GM13976 (cell line): ENCODE measurements around the gene CAMK1.

Source experiments
- DNase-seq: peaks from one replicate; pipeline ENCODE4 v3.0.0; 2012; ENCODE audit warnings: low spot score
- in situ Hi-C: fragments of 300-500 bp; cut with MboI; formaldehyde crosslinking; loops from one replicate; pipeline ENCODE4 v1.12.0; 2022; ENCODE audit warnings: low sequenced_read_pairs, mixed read lengths, inconsistent platforms; ENCODE audit not compliant: unreplicated experiment
- TF ChIP-seq, protein P1 (sequence below): IDR thresholded peaks from 2 replicates; pipeline ENCODE4 v1.5.1; 2012; ENCODE audit warnings: borderline replicate concordance, mild to moderate bottlenecking; ENCODE audit not compliant: insufficient read depth; ENCODE audit errors: extremely low read depth, missing control alignments, control extremely low read depth

The CAMK1 gene

DNA sequence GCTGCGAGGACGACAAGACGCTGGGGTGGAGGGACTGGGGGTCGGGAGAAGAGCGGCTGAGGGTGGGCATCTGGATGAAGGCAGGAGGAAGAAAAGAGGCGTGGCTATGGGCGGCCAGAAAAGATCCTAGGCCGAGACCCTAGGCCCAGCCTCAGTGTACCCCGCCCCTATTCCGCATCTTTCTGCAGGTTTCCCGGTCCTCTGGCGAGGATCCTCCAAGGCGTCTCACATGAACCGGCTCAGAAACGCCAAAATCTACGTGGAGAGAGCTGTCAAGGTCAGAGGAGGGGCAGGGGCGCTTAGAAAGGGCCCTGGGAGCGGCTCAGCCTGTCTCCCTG lies 40.7 kb upstream of the CAMK1 start:
- in situ Hi-C loops: no loop called here
- TF ChIP-seq, protein P1, sequence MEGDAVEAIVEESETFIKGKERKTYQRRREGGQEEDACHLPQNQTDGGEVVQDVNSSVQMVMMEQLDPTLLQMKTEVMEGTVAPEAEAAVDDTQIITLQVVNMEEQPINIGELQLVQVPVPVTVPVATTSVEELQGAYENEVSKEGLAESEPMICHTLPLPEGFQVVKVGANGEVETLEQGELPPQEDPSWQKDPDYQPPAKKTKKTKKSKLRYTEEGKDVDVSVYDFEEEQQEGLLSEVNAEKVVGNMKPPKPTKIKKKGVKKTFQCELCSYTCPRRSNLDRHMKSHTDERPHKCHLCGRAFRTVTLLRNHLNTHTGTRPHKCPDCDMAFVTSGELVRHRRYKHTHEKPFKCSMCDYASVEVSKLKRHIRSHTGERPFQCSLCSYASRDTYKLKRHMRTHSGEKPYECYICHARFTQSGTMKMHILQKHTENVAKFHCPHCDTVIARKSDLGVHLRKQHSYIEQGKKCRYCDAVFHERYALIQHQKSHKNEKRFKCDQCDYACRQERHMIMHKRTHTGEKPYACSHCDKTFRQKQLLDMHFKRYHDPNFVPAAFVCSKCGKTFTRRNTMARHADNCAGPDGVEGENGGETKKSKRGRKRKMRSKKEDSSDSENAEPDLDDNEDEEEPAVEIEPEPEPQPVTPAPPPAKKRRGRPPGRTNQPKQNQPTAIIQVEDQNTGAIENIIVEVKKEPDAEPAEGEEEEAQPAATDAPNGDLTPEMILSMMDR: no peak
- no peak for DNase-seq

DNA sequence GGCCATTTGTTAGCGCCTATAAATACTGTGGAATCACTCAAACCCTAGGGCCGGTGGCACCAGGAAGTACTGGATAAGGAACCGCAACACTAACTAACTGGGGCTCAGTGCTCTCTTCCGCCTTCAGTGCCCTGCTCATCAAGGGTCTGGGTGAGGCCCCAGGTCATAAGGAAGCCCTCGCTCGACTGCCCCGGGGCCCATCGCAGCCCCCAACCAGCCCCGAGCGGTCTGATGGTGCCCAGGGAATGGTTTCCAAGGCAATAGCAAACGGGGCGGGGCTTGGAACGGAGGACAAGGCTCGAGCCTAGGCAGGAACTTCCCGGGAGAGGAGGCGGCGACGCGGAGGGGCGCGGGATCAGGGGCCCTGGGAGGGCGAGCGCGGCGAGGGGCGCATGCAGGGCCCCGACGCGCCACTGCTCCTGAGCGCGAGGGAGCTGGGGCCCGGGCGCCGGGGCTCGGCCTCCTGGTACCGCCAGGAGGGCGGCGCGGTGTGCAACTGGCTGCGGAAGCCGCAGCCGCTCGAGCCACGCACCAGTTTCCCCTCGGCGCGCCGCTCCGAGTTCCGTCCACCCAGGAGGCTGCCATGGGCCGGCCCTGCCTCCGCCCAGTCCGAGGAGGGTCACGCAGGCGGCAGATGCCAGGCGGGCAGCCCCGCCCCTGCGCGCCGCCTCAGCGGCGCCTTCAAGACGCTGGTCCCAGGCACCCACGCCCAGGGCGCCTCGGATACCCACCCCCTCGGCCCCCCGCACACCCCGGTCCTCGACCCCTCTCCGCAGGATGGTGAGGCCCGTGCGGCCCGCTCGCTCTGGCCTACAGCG lies 40.1 kb upstream of the CAMK1 start, which contains the start of gene TTLL3:
TSS of gene TTLL3 (plus strand) at position 648 of the 818 bp plus-strand sequence. CDS start 400 bp downstream, outside the sequence.
- peak; percentile 75 for DNase-seq
- TF ChIP-seq, protein P1: peak; percentile 3
- in situ Hi-C loops: no loop called here

DNA sequence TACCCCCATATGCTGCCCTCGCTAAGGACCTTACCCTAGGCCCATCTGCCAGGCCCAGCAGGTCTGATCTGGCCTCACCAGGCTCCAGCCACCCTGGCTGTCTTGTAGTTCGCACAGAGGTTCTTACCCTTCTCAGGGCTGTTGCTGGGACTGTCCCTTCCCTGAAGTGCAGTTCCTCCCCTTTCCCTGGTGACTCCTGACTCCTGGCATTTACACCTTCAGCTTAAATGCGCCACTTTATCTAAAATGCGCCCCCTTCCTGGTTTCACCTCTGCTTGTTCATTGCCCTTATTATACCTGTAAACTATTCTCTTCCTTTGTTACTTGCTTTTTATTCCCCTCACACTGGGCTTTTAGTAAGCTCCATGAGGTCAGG lies 39.5 kb upstream of the CAMK1 start:
- in situ Hi-C loops: no loop called here
- TF ChIP-seq, protein P1: no peak
- no peak for DNase-seq

DNA sequence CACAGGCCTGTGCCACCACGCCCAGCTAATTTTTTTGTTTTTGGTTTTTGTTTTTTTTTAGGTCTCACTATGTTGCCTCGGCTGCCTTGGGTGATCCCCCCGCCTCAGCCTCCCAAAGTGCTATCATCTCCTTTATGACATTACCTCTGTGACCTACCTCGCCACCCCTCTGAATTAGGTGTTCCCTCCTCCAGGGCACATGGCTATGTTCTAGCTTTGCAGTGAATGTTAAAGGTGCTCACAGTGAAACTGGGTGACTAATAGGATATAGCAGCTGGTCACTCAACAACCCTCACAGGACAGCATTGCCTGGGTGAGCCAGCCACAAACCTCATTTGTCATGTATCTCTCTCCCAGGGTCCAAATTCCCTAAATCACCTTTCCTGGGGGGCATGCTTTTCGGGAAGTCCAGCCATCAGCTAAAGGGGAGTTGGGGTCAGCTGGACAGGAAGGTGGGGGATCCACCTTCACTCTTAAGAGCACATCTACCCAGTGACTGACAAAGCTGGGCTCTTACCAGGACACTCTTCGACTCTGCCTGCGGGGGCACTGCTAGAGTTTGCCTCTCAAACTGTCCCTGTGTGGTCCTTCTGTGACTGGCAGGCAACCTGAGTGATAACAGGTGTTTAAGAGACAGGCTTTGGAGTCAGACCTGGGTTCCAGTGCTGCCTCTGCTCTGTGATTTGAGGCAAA lies 38.7 kb upstream of the CAMK1 start:
- TF ChIP-seq, protein P1: peak; percentile 15
- in situ Hi-C loops: no loop called here
- peak; percentile 47 for DNase-seq

DNA sequence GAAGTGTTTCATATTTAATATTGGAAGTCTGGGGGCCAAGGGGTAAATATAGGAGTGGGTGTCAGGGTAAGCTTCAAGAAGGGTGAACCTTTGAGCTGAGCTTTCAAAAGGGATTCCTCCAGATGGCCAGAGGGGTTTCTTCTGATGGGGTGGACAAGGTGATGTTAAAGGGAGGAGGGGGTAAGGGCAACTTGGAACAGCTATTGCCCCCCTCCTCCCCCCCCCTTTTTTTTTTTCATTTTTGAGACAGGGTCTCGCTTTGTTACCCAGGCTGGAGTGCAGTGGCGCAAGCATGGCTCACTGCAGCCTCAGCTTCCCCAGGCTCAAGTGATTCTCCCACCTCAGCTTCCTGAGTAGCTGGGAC lies 38.2 kb upstream of the CAMK1 start:
- TF ChIP-seq, protein P1: no peak
- in situ Hi-C loops: no loop called here
- DNase-seq: no peak

DNA sequence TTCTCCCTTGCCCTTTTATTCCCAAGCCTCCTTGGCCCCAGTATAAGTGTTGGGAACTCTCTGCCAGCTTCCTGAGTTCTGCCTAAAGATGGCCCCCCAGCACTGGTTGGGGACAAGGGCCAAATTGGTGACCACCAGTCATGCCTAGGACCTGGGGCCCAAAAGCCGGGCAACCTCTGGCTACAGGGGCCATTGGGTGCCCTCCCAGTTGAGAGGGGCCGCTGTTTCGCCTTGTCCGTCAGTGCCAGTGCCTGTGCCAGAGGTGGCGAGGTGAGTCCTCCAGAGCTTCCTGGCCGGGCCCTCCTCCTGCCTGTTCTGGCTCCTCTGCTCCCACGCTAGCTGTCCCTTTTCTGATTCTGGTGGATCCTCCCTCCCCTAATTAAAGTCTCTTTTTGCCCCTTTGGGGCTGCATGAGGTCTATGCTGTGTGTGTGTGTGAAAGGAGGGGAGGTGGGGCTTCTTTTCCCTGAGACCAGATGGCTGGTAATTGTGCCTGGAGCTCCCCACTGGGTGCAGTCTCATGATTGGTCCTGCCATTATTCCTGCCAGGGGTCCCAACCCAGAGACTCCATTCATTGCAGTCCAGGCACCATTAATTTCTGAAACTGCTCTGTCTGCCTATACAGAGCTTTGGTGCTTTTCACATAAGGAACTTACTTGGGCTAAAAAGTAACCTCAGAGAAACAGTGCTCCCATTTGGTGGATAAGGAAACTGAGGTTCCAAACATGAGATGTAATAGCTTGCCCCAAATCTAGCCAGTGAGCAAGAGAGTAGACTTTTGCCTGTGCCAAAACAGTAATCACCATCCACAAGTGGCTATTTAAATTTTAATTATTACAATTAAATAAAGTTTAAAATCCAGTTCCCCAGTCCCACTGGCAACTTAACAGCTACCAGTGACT lies 37.2 kb upstream of the CAMK1 start:
- TF ChIP-seq, protein P1: no peak
- in situ Hi-C loops: no loop called here
- no peak for DNase-seq
